OCI-M2 (cell line): ENCODE measurements around the gene CHST3.
"Not testable (repeated sequence)": the region's sequence is repeated elsewhere in the genome, so short reads cannot be mapped to it uniquely, and the experiment has no call there.

ENCODE experiments used
- DNase-seq: peaks from one replicate; lab custom pipeline; 2025; ENCODE audit not compliant: unreplicated experiment; lab: John Stamatoyannopoulos, UW

CHST3 gene

DNA sequence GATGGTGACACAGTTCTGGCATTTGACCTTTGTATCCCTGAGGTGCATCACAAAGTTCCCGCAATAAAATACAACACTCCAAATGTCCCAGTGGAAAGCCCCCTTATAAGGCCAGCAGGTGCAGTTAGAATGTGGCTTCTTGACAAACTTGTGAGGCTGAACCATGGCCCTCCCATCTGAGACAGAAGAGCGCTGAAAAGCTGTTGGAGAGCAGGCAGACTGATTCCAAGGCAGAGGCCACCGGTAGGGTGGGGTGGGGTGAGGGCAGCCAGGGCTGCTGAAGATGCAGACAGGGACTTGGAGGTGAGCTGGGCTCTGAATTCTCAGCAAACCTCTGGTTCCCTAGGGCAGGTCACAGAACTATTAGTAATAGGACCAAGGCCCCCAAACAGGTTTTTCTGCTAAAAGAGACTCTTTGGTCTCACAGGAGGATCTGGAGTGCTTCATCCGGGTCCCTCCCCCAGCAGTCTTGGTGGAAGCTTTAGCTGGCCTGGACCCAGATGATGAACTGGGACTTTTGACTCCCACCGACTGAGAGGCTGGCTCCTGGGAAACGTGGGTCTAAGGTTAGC is 15.6 kb upstream of the CHST3 start:
- no peak for DNase-seq

DNA sequence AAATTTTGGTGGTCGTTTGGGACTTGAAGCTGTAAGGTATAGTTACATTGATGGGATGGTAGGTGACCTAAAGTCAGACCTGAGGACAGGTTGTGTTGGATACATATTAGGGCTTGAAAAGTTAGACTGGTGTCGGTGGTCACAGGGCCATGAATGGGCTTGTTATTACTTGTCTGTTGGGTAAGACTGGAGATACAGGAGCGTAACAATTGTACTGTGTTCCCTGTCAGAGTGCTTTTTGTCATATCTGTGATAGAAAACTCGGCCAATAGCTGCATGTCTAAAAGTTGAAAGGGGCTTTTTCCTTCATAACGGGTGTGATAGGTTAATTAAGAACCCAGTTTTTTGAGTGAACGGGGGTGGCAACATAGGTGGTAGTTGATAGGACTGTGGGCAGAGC is 13.5 kb upstream of the CHST3 start:
- no peak for DNase-seq

DNA sequence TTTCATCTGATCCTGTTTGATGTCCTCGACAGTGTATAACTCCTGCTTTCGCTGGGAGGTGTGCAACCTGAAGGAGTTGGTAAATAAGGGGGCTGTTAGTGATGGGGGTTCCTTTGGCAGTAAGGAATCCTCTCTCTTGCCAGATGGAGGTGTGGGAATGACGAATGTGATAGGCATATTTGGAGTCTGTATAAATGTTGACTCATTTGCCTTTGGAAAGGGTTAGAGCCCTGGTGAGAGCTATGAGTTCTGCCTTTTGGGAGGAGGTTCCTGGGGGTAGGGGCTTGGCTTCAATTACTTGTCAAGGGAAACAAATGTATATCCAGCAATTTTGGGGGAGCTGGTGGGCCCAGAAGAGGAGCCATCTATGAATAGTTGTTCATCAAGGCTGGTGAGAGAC is 11.4 kb upstream of the CHST3 start:
- no peak for DNase-seq

DNA sequence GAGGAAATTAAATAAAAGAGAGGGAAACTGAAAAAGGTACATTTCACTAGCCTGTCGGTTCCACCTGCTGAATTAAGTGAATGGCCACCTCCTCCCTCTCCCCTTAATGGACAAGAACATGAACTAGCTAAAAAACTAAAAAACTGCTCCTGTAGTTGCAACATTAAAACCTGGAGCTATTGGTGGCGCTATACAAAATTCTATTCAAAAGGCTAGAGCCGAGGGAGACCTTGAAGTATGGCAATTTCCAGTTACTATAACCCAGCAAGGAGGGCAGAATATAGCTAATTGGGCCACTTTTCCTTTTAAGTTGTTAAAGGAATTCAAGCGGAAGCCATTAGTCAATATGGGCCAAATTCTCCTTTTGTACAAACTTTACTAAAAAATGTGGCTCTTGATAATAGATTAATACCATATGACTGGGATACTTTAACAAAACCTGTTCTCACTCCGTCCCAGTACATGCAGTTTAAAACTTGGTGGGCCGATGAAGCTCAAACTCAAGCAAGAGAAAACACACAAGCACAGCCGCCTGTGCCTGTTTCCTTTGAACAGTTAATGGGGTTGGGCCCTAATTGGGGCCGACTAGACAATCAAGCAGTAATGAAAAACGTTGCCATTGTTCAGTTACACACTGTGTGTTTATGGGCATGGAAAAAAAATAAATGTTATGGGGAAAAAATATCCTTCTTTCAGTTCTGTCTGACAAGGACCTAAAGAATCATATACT is 6.5 kb upstream of the CHST3 start:
- DNase-seq, result no peak

DNA sequence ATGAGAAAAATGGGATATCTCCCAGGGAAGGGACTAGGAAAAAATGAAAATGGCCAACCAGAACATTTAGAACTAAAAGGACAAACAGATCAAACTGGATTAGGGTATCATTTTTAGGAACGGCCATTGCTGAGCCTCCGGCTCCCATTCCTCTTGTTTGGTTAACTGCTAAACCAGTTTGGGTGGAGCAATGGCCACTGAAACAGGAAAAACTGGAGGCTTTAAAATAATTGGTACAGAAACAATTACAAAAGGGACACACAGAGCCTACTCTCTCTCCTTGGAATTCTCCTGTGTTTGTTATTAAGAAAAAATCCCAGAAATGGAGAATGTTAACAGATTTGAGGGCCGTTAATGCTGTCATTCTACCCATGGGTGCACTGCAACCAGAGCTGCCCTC is 4.7 kb upstream of the CHST3 start:
- DNase-seq, result no peak

DNA sequence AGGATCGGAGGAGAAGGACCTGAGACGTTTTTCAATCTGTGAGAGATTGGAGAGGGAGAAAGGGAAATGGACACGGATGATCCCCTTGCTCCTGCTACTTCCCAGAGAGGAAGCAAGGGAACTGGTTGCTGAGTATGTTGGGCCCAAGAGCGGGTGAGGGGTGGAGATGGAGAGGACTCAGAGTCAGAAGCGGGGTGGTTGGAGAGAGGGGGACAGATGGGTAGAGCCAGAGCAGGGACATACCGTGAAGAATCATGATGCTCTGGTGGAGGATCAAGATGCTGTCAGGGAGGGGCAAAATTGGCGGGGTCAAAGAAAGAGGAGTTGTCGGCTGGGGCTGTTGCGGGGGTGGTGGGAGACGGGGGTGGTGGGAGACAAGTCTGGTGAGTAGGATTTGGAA is 2.4 kb upstream of the CHST3 start:
- DNase-seq, result no peak

DNA sequence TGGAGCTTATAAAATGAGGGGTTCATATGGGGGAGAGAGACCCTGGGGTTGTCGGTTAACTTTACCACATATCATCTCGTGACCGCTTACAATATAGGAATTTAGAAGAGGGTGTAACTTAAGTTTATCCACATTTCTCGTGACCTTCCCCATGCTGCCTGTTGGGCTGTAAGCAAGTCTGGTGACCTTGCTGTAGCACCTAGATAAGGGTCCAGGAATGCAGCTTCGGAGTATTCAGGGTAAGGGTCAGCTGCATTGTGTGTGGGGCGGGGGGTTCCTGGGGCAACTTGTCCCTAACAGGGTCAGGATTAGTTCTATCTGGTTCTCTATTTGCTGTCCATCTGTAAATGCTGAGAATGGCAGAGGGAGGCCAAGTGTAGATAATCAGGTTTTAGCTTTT is 1.3 kb upstream of the CHST3 start:
- DNase-seq, result no peak

DNA sequence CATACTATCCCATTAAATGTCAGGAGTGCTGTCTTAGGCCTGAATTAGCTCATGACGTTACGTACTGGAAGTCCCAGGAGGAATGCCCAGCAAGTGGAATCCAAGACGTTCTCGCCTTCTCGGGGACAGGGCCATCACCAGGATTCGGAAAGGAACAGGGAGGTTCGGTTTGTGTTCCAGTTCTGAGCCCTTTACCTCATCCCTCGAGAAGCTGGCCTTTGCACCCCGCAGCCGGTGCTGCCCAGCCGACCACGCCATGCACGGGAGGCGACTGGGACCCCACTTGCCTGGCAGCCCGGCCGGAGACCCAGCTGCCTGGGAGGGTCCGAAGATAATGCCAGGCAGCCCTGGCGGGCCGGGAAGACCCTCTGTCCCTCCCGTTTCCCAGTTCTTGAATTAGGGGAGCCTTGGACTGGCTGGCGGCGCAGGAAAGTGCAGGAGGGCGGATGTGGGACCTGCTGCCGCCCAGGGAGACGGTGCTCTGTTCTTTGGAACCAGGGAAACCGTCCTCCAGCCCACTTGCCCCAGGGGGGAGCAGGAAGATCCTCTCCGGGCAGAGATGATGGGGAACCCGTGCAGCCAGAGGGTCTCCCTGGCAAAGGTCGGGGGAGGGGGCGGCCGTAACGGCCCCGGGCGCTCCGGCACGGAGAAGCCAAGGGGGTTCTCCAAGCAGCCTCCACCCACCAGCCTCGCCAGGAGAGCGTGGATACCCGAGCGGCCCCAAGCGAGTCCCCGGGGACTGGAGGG is 671 bp upstream of the CHST3 start:
- no peak for DNase-seq

DNA sequence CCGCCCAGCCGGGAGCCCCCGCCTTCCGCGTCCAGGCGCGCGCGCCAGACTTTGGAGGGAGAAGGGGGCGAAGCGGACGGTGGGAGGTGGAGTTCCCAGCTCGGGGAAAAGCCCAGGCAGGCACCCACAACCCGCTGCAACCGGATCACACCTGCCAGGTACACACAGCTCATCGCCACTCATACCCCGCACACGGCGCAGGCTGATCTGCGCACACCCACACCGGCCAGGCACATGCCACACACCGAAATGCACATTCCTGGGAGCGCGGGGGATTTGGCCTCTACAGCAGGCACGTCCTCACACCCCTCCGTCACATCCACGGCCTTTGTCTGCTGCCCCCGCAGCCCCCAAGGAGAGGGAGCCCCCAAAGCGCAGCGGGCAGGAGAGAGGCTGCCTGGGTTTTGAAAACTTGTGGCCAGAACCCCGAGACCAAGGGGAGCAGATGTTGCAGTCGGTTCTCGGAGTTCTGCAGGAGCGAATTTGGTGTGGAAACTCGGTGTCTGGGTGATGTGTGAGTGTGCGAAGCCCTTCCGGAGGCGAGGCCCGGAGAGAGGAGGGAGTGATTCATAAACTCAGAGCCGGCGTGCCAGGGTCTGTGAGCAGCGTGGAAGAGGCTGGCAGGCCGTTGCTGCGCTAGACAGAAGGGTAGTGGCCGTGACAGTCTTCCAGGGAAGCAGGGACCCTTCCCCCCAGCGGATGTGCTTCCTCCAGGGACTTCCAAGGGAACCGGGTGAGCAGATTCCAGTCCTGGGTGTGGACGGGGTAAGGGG is 734 bp downstream of the CHST3 start:
- no peak for DNase-seq

DNA sequence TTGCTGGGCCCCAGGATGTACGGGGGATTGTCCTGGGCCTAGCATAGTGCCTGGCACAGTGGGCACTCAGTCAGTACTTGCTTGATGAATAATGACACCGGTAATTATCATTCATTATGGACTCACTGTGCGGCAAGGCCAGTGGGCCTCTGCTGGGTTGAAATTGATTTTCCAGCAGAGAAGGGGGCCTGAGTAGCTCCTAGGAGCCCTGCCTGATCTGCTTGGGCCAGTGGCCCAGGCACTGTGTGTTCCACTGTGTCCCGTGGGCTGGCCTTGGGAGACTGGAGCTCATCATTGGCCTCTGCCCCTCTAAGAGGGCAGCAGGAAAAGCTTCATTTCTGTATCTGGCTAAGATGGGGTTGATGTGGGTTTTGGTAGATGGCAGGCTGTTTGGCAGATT is 1.4 kb downstream of the CHST3 start:
- no peak for DNase-seq

DNA sequence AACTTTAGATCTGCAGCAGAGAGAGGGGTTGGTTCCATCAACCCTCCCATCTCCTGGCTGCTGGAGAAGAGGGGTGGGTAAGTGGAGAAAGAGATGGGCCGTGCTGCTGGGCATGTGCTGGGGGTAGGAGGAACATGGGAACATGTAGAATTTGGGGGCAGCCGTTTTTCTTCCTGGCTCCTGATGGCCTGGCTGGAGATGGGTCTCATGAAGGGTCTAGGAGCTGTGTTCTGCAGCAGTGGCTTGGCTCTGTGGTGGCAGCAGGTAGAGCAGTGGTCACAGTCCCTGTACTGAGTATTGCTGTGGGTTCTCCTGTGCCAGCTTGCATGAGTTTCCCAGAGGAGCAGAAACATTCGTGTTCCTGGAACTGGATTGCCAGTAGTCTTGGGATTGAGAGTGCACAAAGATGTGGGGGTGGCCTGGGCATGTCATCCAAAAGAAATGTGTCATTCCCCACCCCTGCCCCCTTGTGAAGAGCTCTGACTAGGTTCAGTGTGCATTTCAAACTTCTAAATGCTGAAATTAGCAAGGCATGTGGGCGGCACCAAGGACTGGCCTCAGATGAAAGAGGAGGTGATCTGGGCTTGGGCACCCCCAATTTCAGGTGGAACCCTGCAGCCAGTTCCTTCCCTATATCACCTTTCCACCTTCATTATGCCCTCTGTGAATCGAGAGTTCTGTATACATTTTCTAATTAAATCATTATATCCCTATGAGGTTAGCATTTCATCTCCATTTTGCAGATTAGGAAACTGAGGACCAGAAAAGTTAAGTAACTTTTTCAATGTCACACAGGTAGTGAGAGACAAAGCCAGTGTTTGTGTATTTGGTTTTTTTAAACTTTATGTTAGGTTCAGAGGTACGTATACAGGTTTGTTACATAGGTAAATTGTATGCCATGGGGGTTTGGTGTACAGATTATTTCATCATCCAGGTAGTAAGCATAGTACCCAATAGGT is 2.1 kb downstream of the CHST3 start:
- DNase-seq, result no peak

DNA sequence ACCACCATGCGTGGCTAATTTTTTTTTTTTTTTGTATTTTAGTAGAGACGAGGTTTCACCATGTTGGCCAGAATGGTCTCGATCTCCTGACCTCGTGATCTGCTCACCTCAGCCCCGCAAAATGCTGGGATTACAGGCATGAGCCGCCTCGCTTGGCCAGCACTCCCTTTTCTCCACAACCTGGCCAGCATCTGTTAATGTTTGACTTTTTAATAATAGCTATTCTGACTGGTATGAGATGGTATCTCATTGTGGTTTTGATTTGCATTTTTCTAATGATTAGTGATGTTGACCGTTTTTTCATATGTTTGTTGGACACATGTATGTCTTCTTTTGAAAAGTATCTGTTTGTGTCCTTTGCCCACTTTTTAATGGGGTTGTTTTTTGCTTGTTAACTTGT is 3.8 kb downstream of the CHST3 start:
- DNase-seq, result not testable (repeated sequence)

DNA sequence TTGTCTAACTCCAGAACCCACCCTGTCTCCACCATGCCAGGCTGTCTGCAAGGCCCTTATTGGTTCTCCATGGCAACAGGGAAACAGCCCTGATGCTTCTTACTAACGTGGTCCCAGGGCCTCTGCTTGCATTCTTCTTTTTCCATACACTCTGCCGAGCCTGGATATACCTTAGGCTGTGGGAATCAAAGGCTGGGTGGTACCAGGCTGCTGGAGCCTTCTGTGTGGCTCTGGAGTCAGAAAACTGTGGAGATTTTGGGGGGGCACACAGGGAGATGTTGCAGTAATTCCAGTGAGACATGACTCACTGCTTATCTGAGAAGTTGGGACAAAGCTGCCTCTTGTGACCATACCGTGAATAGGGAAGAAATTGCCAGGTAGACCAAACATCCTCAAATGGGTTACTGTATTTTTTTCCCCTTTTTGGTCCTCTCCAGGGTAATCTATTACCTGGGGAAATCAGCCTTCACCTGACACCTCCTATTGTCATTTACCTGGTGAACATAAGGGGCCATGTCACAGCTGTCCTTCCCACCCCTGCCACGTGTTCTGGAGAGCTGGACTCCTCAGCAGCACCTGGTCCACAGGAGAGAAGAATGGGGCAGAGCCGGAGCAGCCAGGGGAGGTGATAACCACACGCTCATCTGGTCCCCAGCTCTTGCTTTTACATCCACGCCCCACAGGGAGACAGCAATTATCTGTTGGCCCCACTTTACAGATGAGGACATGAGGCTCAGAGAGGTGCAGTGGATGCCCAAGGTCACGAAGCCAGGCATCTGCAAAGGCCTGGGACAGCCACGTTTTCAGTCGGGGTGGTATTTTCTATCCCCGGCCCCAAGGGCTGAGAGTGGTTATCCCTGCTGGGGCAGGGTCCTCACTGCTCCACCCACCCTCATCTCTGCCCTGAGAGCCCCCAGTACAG is 4.6 kb downstream of the CHST3 start:
- no peak for DNase-seq

DNA sequence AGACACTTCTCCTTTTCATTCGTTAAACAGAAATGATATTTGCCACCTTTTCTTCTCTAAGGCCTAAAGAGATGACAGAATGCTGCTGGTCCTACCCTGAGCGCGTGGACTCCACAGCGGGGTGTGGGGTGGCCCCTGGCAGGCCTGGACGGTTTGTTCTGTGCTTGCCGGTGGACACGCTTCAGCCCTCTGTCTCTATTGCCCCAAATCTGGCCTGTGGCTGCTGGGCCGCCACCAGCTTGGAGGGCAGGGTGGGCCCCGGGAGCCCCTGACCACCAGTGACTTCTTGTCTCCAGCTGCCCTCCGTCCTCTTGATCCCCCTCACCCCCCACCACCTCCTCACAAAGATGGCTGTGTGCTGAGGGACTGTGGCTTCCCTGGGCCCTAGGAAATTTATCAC is 5.7 kb downstream of the CHST3 start:
- DNase-seq, result no peak

DNA sequence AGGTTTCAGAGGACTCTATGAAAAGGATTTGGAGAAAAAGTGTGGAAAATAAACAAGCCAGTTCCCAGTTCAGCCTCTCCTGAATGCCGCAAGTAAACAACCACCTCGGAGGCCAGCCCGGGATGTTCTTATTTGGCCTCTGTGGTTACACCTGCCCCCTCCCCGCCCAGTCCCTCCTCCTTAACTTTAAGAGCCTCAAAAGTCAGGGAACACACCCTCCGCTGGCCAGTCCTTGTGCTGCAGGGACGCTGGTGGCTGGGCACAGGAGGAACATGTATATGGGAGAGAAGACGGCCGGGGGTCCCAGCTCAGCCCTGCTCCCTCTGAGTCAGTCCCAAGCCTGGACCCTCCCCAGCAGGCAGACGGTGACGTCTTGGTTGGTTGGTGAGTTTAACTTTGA is 6.1 kb downstream of the CHST3 start:
- no peak for DNase-seq

DNA sequence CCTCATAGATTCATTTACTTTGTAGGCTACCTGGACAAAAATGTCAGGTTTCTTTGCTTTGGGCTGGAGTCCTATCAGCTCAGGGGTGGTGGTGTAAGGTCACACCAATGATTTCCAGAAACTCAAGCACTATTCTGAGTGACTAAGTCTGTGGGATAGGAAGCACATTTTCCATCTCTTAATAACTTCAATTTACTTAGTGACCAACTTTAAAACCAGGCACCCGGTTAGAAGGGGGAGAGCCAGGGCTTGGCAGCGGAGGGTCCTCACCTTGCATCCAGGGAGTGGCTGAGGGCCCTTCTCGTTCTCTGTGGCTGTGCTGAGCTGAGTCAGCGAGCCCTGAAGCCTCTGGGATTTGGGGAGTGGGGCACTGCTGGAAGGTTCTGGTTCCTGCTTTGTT is 6.7 kb downstream of the CHST3 start:
- DNase-seq, result no peak

DNA sequence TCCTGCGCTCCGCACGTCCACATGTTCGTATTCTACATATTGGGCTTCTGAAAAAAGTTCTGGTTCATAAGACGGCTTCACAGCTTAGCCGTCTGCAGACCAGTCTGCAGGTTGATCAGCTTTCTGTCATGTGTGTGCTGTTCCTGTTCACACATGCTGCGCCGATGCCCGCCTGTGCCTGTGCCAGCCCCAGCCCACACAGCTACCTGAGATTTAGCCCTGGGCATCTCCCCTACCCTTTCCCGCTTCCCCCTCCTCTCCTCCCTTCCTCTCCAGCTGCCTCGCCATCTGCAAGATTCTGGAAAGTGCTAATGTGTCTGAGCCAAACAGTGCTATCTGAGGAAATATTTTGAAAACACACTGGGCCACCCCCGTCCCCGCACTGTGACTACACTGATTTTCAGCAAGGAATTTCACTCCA is 7.1 kb downstream of the CHST3 start:
- DNase-seq, result no peak

DNA sequence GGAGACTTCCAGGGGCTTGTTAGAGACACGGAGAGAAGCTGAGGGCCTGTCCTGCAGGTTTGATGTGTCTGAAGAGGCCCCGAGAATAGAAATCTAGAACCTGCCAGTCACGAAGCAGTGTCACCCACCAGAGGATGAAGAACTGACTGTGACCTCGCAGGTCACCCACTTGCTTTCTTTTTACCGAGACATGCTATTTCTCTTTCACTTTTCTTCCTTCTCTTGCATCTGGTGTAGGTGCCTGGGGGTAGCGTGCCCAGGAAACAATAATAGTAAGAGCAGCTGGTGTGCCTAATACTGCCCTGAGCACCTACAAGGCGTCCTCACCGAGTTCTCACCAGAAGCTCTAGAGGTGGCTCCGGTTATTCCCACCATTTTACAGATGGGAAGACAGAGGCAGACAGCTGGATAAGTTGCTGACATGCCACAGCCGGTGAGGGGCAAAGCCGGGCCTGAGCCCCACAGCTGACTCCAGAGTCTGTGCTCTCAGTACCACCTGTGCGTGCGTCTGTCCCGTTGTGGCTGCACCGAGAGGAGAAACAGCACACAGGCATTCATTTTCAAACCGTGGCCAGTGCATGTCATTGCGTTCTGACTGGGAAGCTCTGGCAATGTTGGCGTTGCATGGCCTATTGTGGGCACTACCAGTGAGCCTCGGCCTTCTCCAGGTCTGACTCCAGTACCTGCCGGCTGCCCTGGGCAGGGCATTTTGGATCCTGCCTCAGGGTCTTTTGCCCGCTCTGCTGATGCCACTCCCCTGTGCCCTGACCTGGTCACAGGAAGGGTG is 7.8 kb downstream of the CHST3 start:
- no peak for DNase-seq
